ENCODE measurements around the gene PEA15.

GRCh38 chr1:160189649-160190625 is 15.2 kb upstream of the PEA15 start, which contains the start of gene CASQ1:
- TF ChIP-seq REST (IDR thresholded peaks at IDR 0.05) (no peak), SP1 (IDR thresholded peaks at IDR 0.05) (no peak)
